AG09319 (cell line): ENCODE measurements around the gene RASA4.
"Not testable (repeated sequence)": the region's sequence is repeated elsewhere in the genome, so short reads cannot be mapped to it uniquely, and the experiment has no call there.

Experiments
- DNase-seq: peaks from one replicate; pipeline ENCODE4 v3.0.0-alpha.2; 2010; ENCODE audit warnings: low read depth; ENCODE audit errors: extremely low read depth

Gene RASA4

GRCh38 chr7:102616507-102617125 is at the start of gene RASA4:
RASA4 (minus strand) TSS chr7:102616756; CDS start chr7:102616689, 67 bp downstream.
- DNase-seq = not testable (repeated sequence)

- not testable (repeated sequence) for DNase-seq
Observed at GRCh38 chr7:102664765-102665164, 48.2 kb upstream of the RASA4 start.

GRCh38 chr7:102649924-102650323 is 33.4 kb upstream of the RASA4 start, which contains the start of gene SPDYE2B:
SPDYE2B (plus strand) TSS chr7:102650319; CDS start chr7:102652349, 2,030 bp downstream.
- DNase-seq = not testable (repeated sequence)

GRCh38 chr7:102647813-102648212 is 31.3 kb upstream of the RASA4 start:
- not testable (repeated sequence) for DNase-seq

- DNase-seq = not testable (repeated sequence)
Observed at GRCh38 chr7:102643404-102643803, 26.8 kb upstream of the RASA4 start.

- not testable (repeated sequence) for DNase-seq
Observed at GRCh38 chr7:102642691-102643090, 26.1 kb upstream of the RASA4 start, which contains the start of gene UPK3BL1. UPK3BL1 (minus strand) TSS chr7:102642791; CDS start chr7:102642741, 50 bp downstream.

DNA sequence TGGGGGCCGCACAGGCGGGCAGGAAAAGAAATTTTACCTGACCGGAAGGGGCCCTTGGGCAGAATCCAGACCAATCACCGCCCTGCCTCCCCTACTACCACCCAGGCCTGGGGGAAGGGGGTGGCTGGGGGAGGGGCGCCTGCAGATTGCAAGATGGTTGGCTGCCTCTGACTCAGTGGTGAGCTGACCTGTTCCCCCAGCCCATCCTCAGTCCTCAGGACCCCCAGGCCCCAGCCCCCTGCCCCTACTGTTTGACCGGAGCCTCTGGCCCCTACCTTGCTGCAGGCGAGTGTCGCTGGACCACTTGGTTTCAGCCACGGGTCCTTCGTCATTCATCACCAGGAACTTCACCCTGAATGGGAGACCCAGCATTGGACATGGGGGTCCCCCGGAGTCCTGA is 22.3 kb upstream of the RASA4 start:
- not testable (repeated sequence) for DNase-seq

- DNase-seq = not testable (repeated sequence)
Observed at GRCh38 chr7:102636956-102637355, 20.4 kb upstream of the RASA4 start.

DNA sequence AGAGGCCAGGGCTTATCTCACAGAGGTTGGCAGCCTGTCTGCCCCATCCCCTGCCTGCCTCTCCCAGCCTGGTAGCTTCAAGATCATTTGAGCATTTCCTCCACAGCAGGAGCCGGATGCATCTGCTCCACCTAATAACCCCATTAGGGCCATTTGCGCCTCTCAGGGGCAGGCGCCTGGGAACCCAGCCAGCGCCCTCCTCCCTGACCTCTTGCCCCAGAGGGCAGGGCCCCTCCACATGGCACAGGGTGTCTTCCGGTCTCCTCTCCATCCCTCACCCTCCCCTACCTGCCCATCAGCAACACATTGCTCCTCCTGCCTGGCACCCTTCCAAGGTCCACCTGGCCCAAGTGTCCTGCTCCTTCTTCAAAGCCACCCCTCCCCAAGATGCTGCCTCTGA is 18.8 kb upstream of the RASA4 start:
- DNase-seq = not testable (repeated sequence)

DNA sequence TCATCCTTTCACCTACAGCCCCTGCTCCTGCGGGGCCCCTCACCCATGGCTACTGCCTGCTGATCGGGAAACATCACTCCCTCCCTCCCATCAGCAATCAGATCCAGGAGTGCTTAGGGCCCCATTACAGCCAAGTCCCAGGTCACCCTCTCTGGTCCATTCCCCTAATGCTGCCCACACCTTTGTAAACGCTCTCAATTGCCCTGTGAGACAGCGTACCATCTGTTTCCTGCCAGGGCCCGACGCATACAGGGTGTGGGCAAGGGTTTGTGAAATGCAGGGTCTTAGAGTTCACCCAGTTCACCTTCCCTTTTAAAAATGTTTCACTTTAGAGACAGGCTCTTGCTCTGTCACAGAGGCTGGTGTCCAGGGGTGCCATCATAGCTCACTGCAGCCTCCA is 17.7 kb upstream of the RASA4 start:
- not testable (repeated sequence) for DNase-seq

- DNase-seq = not testable (repeated sequence)
Observed at GRCh38 chr7:102630622-102631021, 14.1 kb upstream of the RASA4 start.

DNA sequence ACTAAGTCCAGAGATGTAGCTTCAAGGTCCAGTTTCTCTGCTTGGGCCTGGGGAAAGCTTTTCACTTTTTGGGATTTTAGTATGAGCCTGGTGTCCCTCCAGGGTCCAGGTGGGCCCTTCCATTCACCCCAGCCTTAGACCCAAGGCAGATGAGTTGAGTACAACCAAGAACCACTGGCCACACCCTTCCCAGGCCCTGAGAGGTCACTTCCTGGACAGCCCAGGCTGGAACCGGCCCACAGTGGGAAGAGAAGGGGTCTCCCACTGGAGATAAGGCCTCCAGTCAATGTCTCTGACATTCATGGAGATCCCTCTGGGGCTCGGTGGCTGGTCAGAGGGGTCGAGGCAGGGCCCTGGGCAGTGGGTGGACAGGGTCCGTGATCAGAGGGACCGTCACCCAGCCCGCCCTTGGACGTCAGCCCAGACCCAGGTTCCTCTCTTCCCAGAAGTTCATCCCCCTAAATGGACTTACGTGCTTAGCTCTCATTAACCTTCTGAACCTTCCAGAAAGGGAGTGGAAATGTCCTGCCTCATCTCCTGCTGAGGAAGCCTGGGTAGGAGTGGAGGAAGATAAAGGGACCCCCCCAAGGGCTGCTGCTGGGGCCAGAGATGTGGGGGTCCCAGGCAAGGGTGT is 10.8 kb upstream of the RASA4 start:
- not testable (repeated sequence) for DNase-seq

- DNase-seq = not testable (repeated sequence)
Observed at GRCh38 chr7:102618122-102618521, 1.6 kb upstream of the RASA4 start.

DNA sequence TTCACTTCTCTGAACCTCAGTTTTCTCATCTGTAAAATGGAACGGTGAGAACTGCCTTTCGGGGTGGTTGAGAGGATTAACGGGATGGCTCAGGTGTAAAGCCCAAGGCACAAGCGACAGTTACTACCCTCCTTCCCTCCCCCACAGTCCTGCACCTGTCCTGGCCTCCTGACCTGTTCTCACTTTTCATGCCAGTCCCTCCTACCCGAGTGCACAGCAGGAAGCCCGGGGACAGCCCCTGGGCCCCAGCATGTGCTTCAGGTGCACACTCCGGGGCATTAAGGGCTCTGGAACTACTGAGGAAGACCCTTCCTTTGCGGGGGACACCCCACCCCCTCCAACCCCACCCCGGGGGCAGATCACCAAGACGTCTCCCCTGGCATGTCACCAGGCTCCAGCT is 626 bp downstream of the RASA4 start:
- DNase-seq = not testable (repeated sequence)

- DNase-seq = not testable (repeated sequence)
Observed at GRCh38 chr7:102614873-102615272, 1.7 kb downstream of the RASA4 start.

- DNase-seq = not testable (repeated sequence)
Observed at GRCh38 chr7:102614346-102614697, 2.2 kb downstream of the RASA4 start.

DNA sequence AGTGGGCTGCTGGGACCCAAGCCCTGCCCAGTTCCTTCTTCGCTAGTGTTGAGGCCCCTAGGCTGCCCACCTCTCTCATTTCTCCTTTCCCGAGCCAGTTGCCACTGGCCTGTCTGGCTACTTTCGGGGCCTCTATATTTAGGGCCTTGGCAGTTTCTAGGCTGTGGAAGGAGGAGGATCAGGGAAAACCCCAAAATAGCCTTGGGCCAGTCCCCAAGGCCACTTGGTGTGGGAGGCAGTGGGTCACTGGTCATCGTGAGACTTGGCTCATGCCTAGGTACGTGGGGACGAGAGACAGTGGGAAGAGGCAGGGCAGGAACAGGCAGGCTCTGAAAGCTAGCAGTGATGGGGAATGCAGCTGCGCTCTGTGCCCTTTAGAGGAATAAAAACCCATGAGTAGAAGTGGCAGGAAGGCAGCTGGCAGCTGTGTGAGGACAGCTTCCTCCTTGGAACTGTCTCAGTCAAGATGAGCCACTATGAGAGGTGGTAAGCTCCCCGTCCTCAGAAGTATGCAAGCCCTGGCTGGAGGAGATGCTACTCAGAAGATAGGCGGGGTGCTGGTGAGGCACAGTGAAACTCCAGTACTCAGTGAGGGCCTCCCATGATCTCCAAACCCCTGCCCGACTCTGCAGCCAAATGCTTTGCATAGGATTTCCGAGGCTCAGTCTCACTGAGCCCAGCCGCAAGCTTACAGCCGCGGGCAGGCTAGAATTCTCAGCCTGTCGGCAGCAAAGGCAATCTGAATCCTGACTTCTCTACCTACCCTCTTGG is 2.8 kb downstream of the RASA4 start:
- DNase-seq = not testable (repeated sequence)

DNA sequence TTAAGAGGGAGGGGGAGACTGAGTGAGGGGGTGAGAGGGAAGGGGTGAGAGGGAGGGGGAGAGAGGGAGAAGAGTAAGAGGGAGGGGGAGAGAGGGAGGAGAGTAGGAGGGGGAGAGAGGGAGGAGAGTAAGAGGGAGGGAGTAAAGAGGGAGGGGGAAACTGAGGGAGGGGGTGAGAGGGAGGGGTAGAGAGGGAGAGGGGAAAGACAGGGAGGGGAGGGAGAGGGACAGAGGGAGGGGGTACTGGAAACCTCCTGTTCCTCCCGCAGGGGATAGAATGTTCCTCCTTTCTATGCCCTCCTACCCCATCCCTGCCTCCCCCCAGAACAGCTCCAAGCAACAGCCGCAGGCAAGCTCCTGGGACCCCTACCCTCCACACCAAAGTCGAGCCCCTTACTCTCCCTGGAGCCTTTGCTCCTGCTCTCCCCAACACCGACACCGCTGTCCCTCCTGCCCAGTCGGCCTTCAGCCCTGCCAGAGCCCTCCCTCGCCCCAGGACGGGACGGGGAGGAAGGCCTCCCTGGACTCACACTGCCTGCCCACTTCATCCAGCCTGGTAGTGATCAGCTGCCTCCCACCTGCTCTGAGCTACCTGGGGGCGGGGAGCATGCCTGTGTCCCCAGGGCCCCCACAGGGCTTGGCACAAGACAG is 4.8 kb downstream of the RASA4 start:
- not testable (repeated sequence) for DNase-seq

DNA sequence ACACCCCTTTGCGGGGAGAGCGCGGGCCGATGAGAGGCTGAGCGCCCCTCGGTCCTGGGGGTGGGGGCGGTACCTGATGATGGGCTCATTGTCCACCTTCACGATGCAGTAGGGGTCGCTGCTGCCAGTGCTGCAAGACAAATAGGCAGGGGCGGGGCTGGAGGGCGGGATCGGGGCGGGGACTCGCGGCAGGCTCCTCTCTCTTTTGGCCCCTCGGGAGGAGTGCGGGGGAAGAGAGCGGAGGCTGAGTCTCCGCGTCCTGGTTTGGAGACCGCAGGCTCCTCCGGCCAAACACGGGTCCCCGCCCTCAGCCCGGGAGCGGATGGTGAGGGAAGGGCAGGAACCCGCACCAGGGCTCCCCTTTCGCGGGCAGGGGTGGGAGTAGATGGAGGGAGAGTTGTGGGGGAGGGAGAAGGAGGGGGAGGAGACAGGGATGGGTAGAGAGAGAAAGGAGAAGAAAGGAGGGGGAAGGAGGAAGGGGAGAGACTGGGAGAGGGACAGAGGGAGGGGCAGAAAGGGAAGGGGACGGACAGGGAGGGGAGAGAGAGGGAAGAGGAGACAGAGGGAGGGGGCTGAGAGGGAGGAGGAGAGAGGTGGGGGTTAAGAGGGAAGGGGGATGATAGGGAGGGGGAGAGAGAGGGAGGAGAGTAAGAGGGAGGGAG is 5.4 kb downstream of the RASA4 start:
- not testable (repeated sequence) for DNase-seq

DNA sequence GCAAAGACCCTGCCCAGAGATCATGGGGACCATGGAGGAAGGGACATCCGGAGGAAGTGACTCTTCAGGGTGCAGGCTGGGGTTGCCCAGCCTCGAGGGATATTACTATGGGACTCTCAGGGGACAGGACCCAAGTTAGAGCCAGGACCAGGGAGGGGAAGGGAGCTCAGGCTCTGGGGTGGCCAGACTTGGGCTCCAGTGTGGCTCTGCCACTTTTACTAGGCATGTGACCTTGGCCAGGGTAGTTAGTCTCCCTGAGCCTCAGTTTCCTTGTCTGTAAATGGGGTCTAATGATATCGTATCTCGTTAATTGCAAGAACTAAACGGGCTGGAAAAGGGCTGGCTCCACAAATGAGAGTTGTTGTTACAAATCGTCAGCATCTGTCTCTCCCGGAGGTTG is 6.1 kb downstream of the RASA4 start:
- not testable (repeated sequence) for DNase-seq

DNA sequence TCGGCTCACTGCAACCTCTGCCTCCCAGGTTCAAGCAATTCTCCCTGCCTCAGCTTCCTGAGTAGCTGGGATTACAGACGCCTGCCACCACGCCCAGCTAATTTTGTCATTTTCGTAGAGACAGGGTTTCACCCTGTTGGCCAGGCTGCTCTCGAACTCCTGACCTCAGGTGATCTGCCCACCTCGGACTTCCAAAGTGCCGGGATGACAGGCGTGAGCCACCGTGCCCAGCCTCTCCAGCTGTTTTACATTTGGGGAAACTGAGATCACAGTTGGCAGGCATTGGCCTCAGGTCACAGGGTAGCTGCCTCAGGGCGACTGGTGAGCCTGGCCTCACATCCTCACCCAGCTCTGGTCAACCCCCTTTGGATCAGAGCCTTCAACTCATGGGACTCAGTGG is 6.8 kb downstream of the RASA4 start:
- not testable (repeated sequence) for DNase-seq
